Right atrium auricular region (tissue), 2 donors: Measurements from ENCODE around the gene HDAC9. TPM values are rescaled to one million over a fixed set of nuclear protein-coding genes. Genes with fewer than 3 reads are reported as not detected.

Experiments
- DNase-seq: peaks from one replicate; pipeline ENCODE4 v3.0.0-alpha.2; 2019; ENCODE audit warnings: low spot score
- H3K27ac ChIP-seq, 2 donors: fragments of 200-600 bp; sonication (generic); 1 replicate in 1 of 2; 2 replicates in 1 of 2; pipeline ENCODE4 v1.5.1; 2016 to 2019
- H3K27me3 ChIP-seq, 2 donors: fragments of 200-600 bp; sonication (generic); one replicate each; pipeline versions ENCODE4 v1.5.1 to v1.6.0; 2017 to 2019
- H3K36me3 ChIP-seq: fragments of 200-600 bp; sonication (generic); one replicate; pipeline ENCODE4 v1.5.1; 2016
- H3K4me1 ChIP-seq, 2 donors: fragments of 200-600 bp; sonication (generic); one replicate each; pipeline versions ENCODE4 v1.5.1 to v1.6.0; 2017 to 2019
- H3K4me3 ChIP-seq, 2 donors: fragments of 200-600 bp; sonication (generic); 1 replicate in 1 of 2; 2 replicates in 1 of 2; pipeline ENCODE4 v1.5.1; 2017 to 2019; ENCODE audit warnings: mild to moderate bottlenecking in 1 of 2, moderate library complexity in 1 of 2
- H3K9me3 ChIP-seq, 2 donors: fragments of 200-600 bp; sonication (generic); one replicate each; pipeline ENCODE4 v1.5.1; 2019
- total RNA-seq, 2 donors: library from RNA; depleted of rRNA; stranded (reverse); fragments of >200 nt; gene quantifications; one replicate each; pipeline ENCODE4 v1.1.0, GENCODE V29; 2016
- TF ChIP-seq, protein P1 (sequence below), 2 donors: fragments of 200-600 bp; sonication (generic); IDR thresholded peaks; one replicate each; pipeline ENCODE4 v1.5.1; 2019; ENCODE audit warnings: antibody characterized with exemption in 2 of 2

HDAC9 gene
- total RNA-seq, 2 donors from 2014 or later: 16.6 to 28.0 TPM

DNA sequence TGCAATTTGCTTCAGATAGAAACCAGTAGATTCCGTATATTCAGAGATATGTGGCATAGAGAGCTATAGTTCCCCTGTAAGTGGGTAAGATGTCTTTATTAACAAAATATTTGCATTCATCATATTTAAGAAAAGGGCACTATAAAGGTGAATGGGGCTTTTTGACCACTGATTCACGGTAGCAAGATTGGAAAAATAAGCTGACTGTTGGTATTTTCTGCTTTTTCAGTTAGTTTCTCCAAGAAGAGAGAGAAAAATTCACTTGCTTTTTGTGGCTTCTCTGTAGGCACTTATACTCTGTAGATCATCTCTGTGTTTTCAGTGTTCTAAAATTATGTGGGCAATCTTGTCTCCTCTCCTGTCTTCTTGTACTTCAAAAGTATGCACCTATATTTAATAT lies 376.8 kb downstream of the HDAC9 start:
- H3K4me1 ChIP-seq: no peaks in the 10 kb centered on the region
- no peaks in the 10 kb centered on the region for H3K36me3 ChIP-seq
- H3K27me3 ChIP-seq: no peaks in the 10 kb centered on the region
- no peak for DNase-seq
- TF ChIP-seq, protein P1, sequence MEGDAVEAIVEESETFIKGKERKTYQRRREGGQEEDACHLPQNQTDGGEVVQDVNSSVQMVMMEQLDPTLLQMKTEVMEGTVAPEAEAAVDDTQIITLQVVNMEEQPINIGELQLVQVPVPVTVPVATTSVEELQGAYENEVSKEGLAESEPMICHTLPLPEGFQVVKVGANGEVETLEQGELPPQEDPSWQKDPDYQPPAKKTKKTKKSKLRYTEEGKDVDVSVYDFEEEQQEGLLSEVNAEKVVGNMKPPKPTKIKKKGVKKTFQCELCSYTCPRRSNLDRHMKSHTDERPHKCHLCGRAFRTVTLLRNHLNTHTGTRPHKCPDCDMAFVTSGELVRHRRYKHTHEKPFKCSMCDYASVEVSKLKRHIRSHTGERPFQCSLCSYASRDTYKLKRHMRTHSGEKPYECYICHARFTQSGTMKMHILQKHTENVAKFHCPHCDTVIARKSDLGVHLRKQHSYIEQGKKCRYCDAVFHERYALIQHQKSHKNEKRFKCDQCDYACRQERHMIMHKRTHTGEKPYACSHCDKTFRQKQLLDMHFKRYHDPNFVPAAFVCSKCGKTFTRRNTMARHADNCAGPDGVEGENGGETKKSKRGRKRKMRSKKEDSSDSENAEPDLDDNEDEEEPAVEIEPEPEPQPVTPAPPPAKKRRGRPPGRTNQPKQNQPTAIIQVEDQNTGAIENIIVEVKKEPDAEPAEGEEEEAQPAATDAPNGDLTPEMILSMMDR (IDR thresholded peaks at IDR 0.05): no peak
- no peaks in the 10 kb centered on the region for H3K9me3 ChIP-seq
- no peak overlapping the region for H3K4me3 ChIP-seq
- H3K27ac ChIP-seq: no peak overlapping the region

DNA sequence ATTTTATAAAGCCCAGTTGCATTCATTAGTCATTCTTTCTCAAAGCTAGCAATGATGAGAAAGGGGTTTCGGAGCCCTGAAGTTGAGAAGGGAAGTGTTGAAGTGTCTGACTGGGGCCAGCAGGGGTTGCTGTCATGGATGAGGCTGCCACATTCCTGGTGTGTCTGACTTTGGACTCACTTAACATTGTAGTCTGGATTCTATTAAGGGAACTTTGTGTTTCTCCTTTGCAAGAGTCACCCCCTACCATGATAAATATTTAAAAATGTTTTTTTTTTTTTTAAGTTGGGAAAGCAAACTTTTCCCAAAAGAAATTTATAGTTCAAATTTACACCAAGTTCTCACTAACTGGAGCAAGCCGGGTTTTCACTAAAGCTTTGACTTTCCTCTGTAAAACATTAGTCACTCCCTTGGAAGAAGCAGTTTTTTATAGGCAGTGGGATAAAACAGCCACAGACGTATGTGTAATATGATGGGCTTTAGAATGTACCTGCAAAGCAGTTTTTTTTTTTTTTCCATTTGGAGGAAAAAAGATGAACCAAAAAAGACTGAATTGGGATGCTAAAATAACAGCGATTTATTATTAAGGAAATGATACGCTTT lies 378.3 kb downstream of the HDAC9 start:
- no peak for DNase-seq
- TF ChIP-seq, protein P1 (IDR thresholded peaks at IDR 0.05): peak in 1 of 2 donors; percentile 22

DNA sequence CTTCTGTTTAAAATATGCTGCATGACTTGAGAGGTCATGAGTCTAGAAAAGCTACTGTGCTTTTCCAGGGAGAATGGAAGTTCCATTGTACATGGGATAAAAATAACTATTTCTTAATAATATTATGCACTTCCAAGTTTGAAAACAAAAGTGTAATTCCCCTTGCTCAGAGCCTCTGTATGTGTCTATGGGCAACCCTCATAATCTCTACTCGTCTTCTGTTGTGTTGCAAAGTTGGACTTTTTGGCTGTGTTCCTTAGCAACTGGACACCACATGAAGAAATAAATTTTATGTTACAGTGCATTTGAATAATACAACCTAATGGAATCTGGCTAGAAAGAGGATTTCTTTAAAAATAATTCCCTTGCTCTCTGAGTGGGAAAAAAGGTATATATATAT lies 379.3 kb downstream of the HDAC9 start:
- no peak overlapping the region for H3K27ac ChIP-seq
- no peaks in the 10 kb centered on the region for H3K4me1 ChIP-seq
- H3K27me3 ChIP-seq: no peaks in the 10 kb centered on the region
- no peaks in the 10 kb centered on the region for H3K36me3 ChIP-seq
- DNase-seq: no peak
- no peaks in the 10 kb centered on the region for H3K9me3 ChIP-seq
- no peak overlapping the region for H3K4me3 ChIP-seq
- TF ChIP-seq, protein P1 (IDR thresholded peaks at IDR 0.05): no peak

More for the DNA sequence above, 378.3 kb downstream of the HDAC9 start:
- Histone ChIP-seq H3K36me3 (no peaks in the 10 kb centered on the region), H3K27me3 (no peaks in the 10 kb centered on the region), H3K9me3 (no peaks in the 10 kb centered on the region), H3K4me1 (no peaks in the 10 kb centered on the region), H3K4me3 (no peak overlapping the region), H3K27ac (no peak overlapping the region)

DNA sequence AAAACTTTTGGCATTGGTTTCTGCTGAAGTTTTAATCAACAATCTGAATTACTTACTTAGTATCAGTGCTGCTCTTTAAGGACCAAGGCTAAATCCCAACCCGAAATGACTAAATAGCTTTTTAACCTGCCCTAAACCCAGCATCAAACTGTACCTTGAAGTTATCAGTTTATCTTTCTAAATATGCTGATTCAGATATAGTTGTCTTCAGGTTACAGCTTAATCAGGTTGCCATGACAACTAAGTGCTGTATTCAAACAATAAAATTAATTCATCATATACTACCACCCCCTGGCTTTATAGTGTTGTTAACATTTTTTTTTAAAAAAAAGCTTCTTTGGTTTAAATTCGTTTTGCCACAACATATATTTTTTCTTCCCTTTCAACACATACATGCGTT lies 382.3 kb downstream of the HDAC9 start:
- H3K36me3 ChIP-seq: no peaks in the 10 kb centered on the region
- DNase-seq: no peak
- H3K9me3 ChIP-seq: no peaks in the 10 kb centered on the region
- H3K4me3 ChIP-seq: no peak overlapping the region
- TF ChIP-seq, protein P1 (IDR thresholded peaks at IDR 0.05): no peak
- no peak overlapping the region for H3K27ac ChIP-seq
- H3K4me1 ChIP-seq: no peaks in the 10 kb centered on the region
- H3K27me3 ChIP-seq: no peaks in the 10 kb centered on the region

DNA sequence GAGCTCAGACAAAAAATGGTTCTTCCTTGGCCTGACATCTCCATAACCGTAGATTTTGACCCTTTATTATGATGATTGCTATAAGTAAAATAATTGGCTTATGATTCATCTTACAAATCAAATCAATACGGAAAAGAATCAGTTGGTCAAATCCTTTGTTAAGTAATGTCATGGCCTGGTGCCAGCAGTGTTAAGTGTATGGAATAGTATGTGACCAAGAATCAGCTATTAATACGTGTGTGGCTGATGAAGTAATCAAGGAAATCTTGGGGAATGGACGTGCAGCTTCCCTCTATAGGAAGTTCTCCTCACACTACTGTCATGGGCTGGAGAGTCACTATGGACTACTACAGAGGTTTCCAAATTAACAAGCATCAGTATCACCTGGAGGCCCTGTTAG lies 391.3 kb downstream of the HDAC9 start:
- TF ChIP-seq, protein P1 (IDR thresholded peaks at IDR 0.05): no peak
- Histone ChIP-seq H3K4me1 (peaks cover 0 to 20% of the 10 kb centered on the region in 2 donors), H3K4me3 (no peak overlapping the region), H3K36me3 (no peaks in the 10 kb centered on the region), H3K27ac (no peak overlapping the region), H3K27me3 (no peaks in the 10 kb centered on the region), H3K9me3 (no peaks in the 10 kb centered on the region)
- no peak for DNase-seq

DNA sequence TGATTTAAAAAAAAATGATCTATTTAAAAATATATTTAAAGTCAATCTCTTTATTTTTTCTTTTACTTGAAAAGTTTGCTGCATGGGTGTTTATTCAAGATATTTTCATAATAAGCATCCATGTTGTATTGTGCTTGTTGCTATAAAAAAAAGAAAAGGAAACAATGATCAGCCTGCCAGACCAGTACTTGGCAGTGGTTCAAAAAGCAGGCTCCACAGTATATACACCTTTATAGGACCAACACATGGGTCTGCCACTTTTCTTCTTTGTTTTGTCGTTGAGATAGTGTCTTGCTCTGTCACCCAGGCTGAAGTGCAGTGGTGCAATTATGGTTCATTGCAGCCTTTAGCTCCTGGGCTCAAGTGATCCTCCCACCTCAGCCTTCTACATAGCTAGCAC lies 393.9 kb downstream of the HDAC9 start:
- Histone ChIP-seq H3K27ac (no peak overlapping the region), H3K4me1 (peaks cover 0 to 20% of the 10 kb centered on the region in 2 donors), H3K27me3 (no peaks in the 10 kb centered on the region), H3K9me3 (no peaks in the 10 kb centered on the region), H3K4me3 (no peak overlapping the region), H3K36me3 (no peaks in the 10 kb centered on the region)
- no peak for DNase-seq
- TF ChIP-seq, protein P1 (IDR thresholded peaks at IDR 0.05): no peak
